NK-92 treated with Interleukin-12 subunit alpha and Interleukin-12 subunit beta, amount 100 ng/mL, for 24 hours (cell line): ENCODE data around the gene PDGFA.
"Not testable (repeated sequence)": the region's sequence is repeated elsewhere in the genome, so short reads cannot be mapped to it uniquely, and the experiment has no call there.

Source experiments
- DNase-seq: peaks from one replicate; lab custom pipeline; 2025; lab: John Stamatoyannopoulos, UW

Gene PDGFA

DNA sequence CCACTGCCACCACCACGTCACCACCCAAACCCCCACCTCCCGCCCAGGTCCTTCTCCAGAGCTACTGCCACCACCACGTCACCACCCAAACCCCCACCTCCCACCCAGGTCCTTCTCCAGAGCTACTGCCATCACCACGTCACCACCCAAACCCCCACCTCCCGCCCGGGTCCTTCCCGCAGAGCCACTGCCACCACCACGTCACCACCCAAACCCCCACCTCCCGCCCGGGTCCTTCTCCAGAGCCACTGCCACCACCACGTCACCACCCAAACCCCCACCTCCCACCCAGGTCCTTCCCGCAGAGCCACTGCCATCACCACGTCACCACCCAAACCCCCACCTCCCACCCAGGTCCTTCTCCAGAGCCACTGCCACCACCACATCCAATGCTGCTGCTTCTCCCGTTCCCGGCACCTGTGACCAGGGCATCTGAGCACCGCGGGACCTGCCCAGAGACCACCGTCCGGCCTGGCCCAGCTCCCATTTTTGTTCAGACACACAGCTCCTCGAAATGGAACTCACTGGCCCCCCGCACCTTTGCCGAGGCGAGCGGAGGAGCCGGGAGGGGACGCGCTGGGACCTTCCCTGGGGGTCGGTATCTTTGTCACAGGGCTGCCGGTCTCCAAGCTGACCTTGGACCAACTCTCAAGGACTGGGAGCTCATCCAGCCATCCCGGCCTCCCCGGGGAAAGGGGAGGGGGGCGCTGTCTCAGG lies 32.7 kb upstream of the PDGFA start:
- not testable (repeated sequence) for DNase-seq

GRCh38 chr7:551615-551970 lies 31.9 kb upstream of the PDGFA start:
- not testable (repeated sequence) for DNase-seq

DNA sequence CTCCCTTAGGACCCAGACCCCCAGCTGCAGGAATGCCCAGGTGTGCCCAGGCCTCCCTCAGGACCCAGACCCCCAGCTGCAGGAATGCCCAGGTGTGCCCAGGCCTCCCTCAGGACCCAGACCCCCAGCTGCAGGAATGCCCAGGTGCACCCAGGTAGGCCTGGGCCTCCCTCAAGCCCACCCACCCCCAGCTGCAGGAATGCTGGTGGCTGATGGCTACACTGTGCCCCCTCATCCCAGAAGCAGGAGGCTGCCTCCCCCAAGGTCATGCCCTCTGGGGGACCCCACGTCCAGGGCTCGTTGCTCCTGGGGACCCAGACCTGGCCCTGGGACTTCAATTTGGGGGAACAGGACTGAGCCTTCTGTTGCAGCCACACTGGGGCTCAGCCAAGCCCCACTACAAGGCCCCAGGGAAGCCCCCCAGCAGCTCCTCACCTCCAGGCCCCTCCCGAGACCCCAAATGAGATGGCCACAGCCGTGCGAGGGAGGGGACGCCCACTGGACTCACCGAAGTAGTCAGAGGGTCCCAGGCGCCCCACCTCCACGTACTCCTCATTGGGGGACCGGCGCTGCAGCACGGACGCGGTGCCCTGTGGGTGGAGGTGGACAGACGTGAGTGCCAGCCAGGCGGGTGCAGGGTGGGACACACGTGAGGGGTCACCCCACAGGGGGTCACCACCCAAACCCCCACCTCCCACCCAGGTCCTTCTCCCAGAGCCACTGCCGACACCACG lies 31.4 kb upstream of the PDGFA start:
- no peak for DNase-seq

DNA sequence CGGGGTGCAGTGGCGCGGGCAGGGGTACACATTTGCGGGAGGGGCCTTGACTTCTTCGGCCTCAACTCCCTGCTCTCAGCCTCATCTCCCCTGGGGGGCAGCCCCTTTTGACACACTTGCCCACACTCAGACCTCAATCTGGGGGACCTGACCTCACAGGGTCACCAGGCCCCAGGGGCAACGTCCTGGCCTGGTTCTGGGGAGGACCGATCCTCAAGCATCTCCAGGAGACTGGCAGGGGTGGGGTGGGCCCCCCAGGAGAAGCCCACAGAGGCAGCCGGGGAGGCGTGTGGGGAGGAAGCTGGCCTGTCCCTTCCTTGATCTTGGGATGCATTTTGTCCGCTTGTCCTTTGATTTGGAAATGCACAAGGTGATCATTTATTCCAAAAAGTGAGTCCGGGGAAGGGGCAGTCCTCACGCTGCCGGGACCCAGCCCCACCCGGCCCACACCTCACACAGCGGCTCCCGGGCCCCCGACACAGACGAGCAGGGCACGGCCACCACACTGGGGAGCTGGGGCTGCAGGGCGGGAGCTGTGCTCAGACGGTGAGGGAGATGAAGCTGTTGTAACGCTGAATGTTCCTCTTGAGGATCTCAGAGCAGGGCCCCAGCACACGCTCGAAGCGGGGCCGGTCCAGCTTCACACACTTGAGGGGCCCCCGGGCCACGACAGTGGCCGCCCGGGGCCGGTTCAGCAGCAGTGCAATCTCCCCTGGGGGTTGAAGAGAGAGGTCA lies 30.4 kb upstream of the PDGFA start:
- no peak for DNase-seq

DNA sequence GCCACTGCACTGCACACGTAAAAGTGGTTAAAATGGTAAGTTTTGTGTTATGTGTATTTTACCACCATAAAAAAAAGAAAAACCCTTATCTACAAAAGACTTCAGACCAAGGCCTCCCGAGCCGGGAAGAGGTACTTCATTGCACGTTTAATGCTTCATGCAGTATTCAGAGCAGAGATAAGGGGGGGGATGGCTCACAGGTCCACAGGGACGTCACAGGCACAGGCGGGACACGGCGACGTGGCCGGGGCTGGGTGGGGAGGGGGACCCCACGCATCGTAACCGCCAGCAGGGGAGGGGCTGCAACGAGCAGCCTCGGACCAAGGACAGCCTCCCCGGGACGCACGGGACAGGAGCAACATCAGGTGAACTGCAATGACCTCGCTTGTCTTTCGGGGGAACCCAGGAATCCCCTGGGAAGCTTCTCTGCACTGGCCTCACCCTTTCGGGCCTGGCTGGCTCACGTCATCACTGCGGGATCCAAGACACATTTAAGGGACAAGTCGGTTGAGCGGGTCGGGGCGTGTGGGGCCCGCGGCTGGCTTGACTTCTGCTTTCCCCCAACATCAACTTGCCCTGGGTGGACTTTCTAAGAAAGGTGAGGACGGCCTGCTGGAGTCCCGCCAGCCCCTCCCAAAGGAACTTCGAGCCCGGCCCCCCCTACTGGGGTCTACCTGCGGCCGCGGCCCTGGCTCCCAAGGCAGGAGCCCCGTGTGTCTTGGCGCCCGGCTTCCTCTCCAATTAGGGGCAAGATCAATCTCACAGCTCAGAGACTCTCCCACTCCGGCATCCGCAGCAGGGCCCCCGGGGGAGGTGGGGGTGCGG lies 29.6 kb upstream of the PDGFA start:
- DNase-seq = no peak

- DNase-seq = no peak
Measured at GRCh38 chr7:548401-548800, 28.8 kb upstream of the PDGFA start.

- DNase-seq = no peak
Measured at GRCh38 chr7:545470-545869, 25.8 kb upstream of the PDGFA start.

- DNase-seq = no peak
Measured at GRCh38 chr7:544338-545221, 24.9 kb upstream of the PDGFA start.

GRCh38 chr7:543501-544337 lies 24.1 kb upstream of the PDGFA start:
- DNase-seq = no peak

DNA sequence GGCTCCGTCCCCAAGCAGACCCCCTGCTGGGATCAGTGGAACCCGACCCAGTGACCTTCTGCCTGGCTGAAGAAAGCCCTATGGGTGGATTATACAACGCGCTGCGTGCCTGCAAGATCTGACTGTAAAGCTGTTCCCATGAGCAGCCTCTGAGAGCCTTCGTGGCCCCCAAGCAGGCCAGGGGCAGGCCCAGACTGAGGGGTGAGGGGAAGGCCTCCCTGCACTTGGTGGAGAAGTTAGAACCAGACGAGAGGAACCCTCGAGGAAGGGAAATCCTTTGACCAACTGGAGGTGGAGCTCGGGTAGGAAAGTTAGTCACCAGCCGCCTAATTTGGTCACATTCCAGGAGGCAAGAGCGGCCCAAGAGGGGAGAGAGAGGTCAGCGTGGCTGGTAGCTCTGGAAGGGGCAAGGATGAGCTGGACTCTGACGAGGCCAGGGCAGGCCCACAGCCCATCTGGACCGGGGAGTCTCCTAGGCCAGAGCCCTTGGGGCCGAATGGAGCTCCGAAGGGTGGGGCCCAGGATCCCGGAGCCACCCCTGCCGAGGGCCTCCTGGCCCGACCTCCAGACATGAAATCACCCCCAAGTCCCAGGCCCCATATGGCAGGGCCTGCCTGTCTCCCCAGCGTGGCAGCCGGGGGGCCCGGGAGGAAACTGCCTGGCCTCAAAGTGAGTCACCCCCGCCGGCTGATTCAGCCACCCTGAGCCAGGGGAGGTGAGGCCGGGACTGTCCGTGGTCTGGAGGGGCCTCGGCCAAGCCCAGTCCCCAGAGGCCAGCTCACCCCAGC lies 23.3 kb upstream of the PDGFA start:
- DNase-seq = no peak

GRCh38 chr7:542131-542712 lies 22.6 kb upstream of the PDGFA start:
- no peak for DNase-seq

DNA sequence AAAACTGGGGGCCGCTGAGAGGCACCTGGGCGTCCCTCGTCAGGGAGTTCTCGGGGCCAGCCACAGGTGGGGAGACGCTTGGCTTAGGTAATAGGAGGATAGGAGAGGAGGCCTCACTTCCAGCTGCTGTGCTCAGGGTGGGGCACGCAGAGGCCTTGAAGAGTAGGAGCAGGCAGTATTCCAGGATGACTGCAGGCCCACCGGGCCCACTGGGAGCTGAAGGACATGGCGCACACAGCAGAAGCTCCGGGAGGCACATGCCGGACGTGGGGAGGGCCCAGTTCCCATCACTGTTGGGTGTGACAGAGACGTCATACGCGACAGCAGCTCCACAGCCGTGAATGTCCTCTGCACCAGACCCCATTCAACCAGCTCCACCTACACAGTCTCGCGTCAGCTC lies 22.0 kb upstream of the PDGFA start:
- DNase-seq = no peak

- DNase-seq = no peak
Measured at GRCh38 chr7:540997-541396, 21.4 kb upstream of the PDGFA start.

GRCh38 chr7:540579-540978 lies 20.9 kb upstream of the PDGFA start:
- DNase-seq = no peak

GRCh38 chr7:539731-540411 lies 20.2 kb upstream of the PDGFA start:
- no peak for DNase-seq

- DNase-seq = no peak
Measured at GRCh38 chr7:538764-539685, 19.4 kb upstream of the PDGFA start.

DNA sequence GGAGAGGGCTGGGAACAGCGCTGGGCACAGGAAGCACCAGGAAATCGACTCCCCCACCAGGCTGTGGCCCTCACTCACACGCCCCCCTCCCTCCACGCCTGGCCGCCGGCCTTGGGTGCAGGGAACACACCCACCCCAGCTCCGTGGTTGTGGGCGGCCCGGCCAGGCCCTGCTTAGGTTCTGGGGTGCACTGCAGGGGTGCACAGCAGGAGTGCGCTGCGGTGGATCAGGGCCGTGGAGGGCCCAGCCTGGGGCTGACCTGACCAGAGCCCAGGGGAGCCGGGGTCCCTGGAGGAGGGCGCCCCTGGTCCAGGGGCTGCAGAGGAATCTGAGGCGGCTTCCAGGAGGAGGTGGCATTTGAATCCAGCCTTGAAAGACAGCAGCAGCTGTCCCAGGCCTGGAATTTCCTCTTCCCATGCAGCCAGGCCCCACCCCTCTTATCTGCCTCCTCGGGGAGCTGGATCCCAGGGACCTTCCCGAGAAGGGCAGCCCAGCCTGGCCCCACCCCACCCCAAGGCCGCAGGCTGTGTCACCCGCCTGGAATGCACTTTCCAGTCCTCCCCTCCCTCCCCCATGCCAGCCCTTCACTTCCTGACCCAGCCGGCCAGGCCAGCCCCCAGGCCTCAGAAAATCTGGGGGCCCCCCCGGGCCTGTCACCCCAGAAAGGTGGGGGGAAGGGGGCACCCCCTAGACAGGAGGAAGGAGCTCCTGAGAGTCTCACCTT lies 18.4 kb upstream of the PDGFA start:
- no peak for DNase-seq
